Activated CD4-positive, alpha-beta T cell treated with anti-CD3 and anti-CD28 coated beads for 48 hours (primary cell): Measurements from ENCODE around the gene THEM4.

ENCODE experiments used
- DNase-seq: peaks from one replicate; pipeline ENCODE4 v3.0.0-alpha.2; 2020

Gene THEM4

DNA sequence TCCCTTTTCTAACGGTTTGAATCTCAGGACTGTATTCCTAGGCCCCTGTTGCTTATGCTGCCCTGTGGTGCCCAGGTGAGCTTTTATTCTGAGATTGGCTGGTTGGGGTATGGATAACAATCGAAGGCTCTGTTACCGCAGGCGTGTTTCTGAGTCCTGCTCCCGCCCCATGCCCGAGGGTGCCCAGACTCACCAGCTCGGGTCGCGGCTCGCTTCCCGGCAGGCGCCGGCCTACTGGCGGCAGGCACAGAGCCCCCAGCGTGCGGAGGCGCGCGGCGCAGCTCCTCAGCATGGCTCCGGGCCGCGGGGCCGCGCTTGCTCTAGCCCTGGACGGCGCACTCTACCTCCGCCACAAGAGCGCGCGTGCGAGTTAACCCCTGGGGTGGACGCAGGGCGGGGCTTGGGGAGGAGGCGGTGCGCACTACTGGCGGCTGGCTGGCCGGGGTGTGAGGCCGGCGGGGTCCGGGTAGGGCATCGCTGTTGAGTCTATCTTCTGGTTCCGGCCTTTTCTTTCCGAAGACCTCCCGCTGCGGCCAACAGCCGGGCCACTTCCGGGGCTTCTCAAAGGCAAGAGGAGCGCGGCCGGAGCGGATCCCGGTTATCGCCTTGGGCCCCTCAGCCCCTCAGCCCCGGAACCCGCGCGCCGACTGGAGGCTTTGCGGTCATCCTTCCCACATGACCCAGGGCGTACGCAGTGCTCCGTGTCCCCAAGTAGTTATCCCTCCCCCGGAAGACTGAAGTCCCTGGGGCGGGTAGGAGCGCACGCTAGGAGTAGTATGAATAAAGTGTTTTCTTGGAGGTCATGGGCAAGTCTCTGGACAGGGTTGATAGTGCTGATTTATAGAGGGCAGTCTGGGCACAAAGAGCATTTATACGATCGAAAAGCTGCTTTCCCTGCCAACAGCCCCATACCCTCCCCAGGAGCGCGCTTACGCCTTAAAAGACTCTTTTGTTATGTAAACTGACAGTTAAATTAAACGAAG is at the start of gene THEM4:
TSS of gene THEM4 (minus strand) at position 345 of the 983 bp plus-strand sequence. CDS start at position 292, 53 bp downstream.
- DNase-seq = peak; percentile 99

DNA sequence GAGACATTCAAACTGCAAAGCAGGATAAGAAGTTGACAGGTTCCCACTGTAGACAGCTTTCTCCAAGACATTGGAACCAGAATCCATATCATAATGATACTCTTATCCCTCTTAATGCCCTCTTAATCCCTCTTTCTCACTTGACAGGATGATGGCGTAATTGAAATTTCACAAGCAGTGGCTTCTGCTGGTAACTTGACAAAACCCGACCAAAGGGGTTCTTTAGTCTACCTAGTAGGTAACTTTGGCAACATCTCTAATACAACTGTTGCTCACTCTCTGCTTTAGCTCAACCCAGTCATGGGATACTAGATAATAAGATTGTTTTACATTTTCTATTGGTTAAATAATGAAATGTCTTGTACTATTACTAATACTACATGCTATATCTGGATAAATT is 49.6 kb upstream of the THEM4 start:
- DNase-seq = no peak

DNA sequence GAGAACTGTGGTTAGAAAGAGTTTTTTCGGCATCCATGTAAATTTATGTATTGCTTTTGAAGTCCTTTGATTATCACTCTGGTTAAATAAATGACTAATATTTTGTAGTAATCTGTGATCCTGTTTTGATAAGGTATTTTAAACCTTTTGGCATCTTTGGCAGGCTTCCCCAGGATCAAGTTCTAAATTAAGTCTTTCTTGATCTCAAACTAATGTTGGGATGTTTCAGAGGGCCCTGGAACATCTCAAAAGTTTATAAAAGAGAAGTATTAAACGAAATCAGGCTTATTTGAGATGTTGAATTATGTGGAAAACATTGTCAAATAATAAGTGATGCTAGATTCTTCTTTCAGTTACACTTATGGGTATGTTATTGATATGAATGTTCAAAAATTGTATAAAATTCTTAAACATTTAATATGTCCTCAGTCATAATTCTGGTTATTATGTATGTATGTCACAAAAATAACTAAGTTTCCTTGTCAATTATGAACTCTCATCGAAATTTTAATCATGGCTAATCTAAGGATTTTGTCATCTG is 47.7 kb upstream of the THEM4 start:
- DNase-seq = no peak

DNA sequence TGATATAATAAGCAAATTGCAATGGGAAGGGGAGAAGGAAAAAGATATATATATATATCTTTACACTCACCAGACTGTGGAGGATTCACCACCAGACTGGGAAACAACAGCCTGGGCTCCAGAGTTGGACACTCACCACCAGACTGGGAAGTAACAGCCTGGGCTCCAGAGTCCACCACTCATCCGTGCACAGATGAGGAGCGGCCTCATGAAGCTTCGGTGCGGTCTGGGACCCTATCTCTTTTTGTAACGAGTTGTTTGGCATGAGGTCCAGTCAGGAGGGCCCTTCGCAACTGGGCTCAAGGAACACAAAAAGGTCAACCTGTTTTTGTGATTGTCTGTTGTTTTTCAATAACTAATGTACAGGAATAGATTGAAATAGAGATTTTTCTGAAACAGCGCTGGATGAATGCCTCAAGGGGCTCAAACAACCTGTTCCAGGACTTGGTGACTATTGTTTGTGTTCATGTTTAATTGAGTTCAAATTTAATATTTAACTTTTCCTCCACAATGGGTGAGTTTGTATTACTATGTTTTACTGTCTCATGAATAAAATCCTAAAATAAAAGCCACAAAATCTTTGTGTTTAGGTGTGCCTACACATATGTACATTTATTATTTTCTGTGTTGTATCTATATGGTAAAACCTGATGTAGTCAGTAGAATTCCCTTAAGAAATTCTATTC is 44.2 kb upstream of the THEM4 start:
- no peak for DNase-seq

DNA sequence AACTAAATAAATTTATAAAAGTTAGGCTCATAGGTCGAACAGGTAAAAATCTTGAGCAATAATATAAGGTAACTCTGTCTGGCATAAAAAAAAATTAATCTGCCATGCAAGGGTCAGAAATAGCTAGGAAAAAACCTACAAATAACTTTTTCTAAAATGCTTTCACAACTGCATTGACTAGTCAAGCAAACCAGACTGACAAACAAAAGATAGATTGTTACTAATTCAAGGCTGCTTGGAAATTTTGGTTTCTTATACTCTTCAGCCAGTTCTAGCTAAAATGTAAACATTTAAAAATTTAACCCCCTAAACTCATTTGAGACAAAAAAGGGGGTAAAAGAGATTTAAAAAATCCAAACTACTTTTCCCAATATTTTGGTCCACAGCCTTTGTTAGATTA is 43.5 kb upstream of the THEM4 start:
- DNase-seq = no peak

DNA sequence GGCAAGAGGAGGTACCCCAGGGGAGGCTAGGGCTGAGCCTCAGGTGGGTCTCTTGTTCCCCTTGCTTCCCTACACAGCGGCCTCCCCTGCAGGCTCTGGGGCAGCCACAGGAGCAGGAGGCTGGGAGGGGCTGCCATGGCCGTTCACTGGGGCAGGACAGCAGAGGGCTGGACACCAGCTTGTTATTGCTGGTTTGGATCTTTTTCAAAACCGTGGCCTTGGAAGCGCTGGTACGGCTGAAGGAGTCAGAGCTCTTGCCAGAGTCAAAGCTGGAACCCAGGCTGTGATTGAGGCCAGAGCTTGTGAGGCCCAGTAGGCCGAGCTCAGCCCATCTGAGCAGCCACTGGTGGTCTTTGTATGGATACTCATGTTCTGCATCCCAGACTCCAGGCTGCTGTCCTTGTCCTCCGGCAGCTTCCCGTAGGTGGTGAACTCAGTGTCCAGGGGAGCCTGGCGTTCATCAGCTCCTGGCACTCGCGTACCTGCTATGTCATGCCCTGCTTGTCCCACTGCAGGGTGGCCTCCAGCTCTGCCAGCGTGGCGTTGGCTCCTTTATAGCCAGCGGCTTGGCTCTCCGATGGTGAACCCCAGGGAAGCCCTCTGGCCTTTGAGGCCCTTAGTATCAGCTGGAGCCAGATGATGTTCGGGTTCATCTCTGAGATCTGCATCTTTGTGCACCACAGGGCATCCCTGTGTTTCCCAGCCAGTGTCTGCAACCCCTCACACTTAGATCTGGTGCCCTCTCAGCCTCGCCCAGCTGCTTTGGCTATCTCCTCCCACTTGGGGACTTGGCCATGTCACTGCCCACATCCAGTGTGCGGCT is 40.3 kb upstream of the THEM4 start:
- no peak for DNase-seq

DNA sequence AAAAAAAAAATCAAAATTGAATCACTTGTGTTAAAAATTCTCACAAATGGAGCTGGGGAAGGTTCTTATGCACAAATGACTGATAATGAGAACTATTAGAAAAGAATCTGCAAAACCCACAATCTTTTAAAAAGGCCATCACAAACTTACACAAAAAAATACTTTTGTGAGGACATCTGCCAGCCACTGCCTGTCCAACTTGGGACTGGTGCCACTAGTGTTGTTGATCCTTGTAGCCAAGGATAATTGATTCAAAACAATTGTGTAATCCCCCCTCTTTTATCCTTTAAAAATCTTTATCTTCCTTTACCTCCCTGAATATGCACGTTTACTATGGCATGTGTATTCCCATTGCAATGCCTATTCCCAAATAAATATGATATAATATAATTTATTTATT is 39.2 kb upstream of the THEM4 start:
- DNase-seq = no peak

DNA sequence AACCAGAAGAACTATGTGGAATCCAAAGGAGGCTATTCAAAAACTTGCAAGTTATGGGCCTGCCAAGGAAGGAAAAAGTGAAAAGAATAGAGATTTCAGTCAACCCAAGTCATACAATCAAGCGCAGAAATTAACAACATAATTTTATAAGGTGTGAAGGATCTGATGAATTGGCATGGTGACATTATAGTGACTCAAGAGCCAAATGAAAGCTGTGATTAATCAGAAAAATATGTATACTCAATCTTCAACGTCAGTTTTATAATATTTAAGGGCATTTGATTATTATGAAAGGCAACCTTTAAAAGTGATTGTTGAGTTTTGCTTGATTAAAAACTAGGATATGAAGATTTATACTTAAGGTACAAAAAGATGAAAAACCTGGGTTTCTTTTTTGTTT is 37.8 kb upstream of the THEM4 start:
- no peak for DNase-seq

DNA sequence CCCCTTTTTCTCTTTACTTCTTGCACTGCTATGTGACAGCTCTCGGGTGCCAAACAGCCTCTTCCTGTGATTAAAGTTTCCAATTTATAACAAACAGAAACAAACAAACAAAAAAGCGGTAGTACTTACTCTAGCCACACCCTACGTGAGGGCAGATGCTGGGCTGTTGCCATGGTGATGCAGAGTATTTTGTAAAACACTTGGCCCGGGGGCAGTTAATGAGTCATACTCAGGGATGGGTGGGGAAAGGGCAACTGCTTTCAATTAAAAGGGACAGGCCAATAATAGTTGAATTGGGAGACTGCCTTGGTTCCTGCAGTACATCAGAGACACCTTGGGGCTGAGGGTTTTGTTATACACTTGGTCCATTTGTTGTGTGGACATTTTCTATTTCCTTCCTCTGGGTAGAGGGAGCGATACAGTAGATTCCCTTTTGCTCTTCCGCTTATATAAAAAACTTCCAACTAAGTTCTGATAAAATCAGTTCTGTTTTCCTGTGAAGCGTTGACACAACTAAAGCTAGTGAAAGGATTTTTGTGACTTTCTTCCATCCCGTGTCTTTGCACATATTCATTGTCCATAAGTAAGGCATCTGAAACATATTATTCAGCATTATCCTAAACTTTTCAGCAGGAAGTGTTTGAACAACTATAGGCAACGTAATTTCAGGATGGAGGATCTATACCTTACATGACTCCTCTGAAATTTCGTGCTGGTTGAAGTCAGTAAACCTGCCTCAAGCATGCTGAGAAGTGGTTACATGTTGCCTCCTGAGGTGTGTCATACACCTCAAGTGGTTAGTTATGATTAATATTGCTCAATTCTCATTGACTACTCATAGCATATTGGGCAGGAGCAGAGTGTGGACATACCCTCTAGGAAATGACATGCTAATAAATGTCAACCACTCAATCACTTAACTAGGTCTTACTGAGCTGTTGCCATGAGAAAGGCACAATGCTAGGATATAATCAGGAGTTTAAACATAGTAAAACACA is 36.7 kb upstream of the THEM4 start:
- DNase-seq = peak; percentile 77

DNA sequence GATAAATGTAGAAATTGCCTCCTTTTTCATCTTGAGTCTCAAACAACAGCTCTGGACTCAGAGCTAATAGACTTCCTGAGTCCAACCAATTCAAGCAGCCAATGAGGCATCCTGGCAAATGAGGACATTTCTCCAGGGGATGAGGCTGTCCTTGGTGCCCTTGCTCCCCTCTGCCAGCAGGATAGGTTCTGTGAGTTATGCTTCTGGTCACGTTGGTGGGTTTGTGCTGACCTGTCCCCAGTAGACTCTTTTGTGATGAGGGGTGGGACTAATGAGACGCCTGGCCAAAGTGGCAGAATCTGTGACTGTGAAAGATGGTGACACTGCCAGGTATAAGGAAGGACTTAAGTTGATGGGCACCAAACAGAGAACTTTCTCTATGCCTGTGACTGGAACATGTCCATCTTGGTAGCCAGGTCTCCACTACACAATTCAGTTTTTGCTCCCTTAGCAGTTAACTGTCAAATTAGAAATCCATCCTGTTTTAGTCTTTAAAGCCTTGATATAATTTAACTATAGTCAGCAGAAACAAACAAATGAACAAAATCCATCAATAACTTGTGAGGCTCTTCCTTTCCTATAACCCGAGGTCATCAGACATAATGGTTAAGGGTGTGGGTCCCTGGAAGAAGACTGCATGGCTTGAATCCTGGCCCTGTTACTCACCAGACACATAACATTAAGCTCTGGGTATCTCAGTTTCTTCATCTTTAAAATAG is 35.7 kb upstream of the THEM4 start:
- no peak for DNase-seq

DNA sequence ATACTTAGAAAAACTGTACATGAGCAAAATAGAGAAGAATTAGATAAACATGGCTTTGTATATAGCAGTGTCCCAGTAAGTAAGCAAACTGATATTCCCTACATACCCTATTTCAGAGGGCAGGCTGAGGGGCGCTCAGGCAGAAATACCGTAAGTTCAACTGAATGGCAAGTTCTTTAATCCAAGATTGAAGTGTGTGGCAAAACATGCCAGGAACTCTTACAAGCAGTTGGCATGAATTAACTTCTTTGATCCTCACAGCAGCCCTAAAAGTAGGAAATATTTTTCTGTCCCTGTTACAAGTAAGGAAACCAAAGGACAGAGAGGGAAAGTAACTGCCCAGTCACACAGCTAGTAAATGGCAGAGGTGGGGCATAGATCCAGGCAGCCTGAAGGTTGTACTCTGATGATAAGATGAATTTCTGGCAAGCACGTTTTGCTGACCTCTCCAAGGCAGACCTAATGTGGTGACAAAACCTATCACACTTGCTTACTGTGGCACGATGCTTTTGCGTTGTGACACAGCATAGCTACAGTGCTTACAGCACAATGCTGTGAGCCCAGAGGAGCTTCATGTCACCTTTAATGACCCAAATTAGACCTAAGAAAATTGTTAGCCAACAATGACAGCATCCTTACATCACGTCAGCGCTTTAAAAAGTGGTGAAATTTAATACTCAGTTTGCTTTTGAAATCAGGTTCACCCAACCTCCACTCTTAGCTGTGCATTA is 35.0 kb upstream of the THEM4 start:
- no peak for DNase-seq

DNA sequence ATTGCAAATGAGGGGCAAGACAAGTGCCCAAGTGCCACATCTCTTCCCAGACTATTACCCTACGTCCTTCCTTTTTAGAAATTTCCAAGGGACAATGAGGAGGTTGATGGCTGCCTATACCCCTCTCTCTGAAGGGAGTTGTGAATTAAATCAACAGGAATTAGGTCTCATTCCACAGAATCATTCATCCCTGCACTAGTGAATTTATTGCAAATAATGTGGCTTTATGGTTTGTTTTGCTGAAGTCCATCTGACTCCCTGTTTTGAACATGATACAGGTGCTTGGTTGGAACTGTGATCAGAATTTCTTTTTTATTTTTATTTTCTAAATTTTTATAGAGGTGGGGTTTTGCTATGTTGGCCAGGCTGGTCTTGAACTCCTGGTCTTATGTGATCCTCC is 34.3 kb upstream of the THEM4 start:
- no peak for DNase-seq

DNA sequence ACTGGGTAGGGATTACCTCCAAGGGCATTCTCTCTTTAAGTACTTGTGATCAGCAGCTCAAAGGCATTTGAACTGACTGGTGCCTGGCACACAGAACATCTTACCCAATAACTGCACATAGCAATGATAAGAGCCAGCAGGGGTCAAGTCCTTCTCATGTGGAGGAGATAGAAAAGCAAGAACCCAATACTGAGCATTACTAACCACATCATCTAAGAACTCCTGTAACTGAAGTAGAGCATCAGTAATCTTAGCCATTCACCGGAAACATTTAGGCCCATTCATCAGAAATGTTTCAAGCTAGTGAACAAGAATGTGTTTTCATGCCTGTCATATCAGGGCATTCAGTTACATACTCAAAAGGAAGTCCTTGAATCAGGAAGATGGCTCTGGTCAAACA is 33.6 kb upstream of the THEM4 start:
- no peak for DNase-seq

DNA sequence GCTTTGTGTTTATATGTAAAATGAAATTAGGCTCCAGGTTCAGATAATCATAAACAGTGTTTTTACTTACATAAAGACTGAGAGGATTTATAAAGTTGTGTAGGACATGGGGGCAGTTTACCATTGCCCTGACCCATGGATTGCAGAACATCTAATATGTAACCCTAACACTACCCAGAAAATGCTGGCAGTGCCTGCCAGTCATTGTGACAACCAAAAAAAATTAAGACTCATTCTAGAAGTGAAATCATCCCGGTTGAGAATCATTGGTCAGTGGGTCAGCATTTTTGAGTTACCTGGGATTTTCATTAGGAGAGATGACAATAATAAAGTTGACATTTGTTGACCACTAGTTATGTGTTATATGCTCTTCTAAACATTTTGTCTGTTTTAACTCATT is 31.2 kb upstream of the THEM4 start:
- DNase-seq = no peak

DNA sequence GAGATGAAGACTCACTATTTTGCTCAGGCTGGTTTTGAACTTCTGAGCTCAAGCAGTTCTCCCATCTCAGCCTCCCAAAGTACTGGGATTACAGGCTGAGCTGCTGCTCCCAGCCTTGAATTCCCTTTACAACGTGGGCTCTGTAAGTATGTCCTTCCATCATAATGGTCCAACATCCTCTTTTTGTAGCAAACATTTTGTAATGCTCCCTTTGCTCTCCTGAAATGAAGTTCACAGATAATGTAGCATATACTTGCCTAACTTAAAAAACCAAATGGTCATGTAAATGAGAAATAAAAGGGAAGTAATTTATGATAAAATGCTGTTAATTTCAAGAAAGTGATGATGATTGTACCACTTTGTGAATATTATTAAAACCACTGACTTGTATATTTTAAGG is 30.5 kb upstream of the THEM4 start:
- no peak for DNase-seq

DNA sequence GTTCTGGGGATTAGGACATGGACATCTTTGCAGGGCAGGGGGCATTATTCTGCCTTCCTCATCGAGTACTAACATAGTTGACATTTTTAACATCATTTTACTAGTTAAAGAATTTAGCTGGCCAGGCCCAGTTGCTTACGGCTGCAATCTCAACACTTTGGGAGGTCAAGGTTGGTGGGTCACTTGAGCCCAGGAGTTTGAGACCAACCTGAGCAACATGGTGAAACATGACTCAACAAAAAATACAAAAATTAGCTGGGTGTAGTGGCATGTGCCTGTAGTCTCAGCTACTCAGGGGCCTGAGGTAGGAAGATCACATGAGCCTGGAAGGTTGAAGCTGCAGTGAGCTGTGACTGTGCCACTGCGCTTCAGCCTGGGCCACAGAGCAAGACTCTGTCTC is 29.8 kb upstream of the THEM4 start:
- DNase-seq = no peak

DNA sequence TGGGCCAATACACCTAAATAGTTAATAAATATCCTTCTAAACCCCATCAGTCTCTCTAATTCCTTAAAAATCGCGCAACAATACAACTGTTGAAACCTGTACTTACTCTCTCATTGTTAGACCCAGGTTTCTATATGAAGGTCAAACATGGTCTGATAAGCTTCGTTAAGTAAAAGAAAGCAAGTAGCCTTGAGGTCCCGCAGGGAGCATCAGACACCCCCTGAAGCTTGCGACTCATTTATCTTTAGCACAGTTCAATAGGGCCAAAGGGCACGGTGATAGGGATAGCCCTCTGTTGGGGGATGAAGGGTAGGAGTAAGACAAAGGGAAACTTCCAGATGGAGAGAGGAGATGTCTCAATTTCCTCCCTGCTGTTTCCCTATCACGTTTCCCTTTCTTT is 27.3 kb upstream of the THEM4 start:
- DNase-seq = no peak

DNA sequence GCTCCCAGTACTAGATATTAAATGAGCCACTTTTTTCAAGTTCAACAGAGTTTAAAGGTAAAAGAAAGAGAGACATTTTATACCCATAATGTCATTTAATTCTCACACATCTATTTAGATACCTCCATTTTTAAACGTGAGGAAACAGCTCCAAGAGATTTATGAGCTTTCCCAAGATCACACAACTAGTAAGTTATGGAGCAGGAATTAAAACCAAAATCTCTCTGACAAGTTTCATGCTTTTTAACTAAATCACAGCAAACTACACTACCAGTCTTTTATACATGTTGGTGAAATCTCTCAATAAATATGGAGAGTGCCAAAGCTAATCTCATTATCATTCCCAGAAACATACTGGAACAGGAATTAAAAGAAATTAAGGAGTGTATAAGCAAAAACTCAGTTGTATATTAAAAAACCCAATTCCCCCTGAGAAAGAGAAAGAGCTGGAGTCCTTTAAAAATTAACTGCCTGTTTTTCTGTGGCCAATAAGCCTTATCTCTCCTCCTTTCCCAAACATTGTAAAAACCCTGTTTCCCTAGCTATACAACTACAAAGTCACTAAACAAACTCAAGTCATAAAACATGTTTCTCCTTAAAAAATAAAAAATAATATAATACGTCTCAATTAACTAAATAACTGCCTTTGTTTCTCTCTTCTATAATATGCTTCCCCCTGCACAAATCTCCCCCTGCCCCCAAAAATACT is 26.7 kb upstream of the THEM4 start:
- DNase-seq = no peak

DNA sequence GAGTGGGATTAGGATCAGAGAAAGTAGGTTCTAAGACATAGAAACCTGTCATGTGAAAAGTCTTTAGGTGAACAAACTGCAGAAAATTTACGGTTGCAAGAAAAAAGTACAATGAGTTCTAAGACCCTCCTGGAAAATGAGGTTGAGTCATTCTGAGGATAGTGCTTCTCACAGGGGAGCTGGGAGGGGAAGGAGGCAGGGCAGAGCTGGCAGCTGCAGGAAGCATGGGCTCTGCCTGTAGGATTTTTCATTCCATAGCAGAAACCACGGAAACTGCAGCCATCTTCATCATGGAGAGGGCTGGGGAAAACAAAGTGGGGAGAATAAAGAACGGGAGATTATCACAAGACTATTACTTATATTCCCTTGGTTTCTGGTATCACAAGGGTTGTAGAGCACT is 25.8 kb upstream of the THEM4 start:
- DNase-seq = no peak

DNA sequence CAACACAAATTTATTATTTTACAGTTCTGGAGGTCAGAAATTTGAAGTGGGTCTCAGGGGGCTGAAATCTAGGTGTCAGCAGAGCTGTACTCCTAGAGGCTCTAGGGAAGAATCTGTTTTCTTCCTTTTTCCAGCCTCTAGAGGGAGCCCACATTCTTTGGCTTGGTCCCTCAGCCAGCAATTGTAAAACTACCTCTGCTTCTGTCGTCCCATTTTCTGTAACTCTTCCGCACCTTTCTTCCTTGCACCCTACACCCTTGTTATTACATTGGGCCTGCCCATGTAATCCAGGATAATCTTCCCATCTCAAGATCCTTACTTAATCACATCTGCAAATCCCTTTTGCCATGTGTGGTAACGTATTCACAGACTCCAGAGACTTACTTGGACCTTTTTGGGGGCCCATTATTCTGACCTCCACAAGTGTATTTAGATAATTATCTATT is 24.8 kb upstream of the THEM4 start:
- DNase-seq = peak; percentile 48
